ENCODE measurements around the gene OGA.

OGA gene

DNA sequence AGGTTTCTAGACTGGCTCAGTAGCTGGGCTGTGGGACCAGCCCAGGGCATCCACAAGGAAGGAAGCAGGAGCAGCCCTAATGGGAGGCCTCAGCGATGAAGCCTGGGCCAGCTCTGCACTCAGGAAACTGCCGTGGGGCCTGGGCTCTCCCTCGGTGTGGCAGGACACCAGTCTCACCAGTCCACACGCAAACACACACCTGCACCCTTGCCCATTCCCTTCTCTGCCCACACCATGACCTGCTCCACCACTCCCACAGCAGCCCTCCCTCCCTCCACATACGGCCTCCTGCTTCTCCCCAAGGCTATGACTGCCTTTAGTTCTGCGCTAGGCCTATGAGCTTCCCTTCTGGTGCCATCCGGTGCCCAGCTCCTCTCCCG, 49.5 kb downstream of the OGA start:
- DNase-seq (ENCODE audit: insufficient read length, low spot score) (no peak), FAIRE-seq (no peak)
- TF ChIP-seq CTCF (IDR thresholded peaks at IDR 0.05; ENCODE audit: insufficient read depth, missing control alignments), result no peak

DNA sequence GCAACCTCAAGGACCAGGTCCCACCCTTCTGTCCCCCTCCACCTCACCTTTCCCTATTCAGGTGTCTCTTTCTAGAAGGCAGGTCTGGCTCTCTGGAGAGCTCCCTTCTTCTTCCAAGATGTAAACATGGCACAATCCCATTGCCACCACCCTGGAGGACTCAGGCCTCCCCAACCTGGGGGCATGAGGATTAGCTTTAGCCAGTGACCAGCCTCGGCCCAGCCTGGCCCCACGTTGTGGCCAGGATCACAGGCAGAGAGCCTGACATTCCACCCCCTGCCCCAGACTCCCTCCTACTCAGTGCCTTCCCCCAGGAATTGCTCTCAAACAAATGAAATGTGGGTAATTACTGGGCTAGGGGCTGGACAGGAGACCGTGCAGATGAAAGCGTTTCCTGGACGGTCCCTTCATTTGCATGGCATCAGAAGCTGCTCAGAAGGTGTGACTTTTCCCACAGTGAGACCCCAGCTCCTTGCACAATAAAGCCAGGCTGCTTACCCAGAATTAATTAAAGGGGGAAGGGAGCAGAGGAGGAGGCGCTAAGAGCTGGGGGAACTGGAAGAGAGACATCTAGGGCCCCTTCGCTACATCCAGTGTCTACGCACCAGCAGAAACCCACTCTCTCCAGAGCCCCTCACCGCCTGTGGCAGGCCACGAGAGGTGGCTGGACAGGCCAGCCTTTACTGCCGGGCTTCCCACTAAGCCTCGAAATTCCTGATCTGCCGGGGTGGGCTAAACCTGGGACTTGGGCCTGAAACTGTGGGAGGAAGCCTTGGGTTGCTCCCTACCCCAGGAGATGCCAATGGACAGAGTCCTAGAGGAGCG, 50.1 kb downstream of the OGA start:
- FAIRE-seq, result no peak
- no peak for DNase-seq (ENCODE audit: insufficient read length, low spot score)
- TF ChIP-seq CTCF (IDR thresholded peaks at IDR 0.05; ENCODE audit: insufficient read depth, missing control alignments), result no peak

GRCh38 chr10:101767600-101767945, 50.7 kb downstream of the OGA start:
- TF ChIP-seq CTCF (IDR thresholded peaks at IDR 0.05; ENCODE audit: insufficient read depth, missing control alignments), result no peak
- FAIRE-seq, result no peak
- DNase-seq (ENCODE audit: insufficient read length, low spot score), result no peak

GRCh38 chr10:101766753-101767599, 51.3 kb downstream of the OGA start:
- DNase-seq (ENCODE audit: insufficient read length, low spot score) (no peak), FAIRE-seq (no peak)
- TF ChIP-seq CTCF (IDR thresholded peaks at IDR 0.05; ENCODE audit: insufficient read depth, missing control alignments), result no peak

GRCh38 chr10:101766306-101766705, 51.9 kb downstream of the OGA start:
- no peak for TF ChIP-seq CTCF (IDR thresholded peaks at IDR 0.05; ENCODE audit: insufficient read depth, missing control alignments)
- no peak for FAIRE-seq
- DNase-seq (ENCODE audit: insufficient read length, low spot score), result no peak

- FAIRE-seq (no peak), DNase-seq (ENCODE audit: insufficient read length, low spot score) (no peak)
- no peak for TF ChIP-seq CTCF (IDR thresholded peaks at IDR 0.05; ENCODE audit: insufficient read depth, missing control alignments)
These were observed 55.0 kb downstream of the OGA start for GRCh38 chr10:101763141-101763846.
